ENCODE results near the gene CD59. TPM values are rescaled to one million over a fixed set of nuclear protein-coding genes. Genes with fewer than 3 reads are reported as not detected.

The CD59 gene
- polyA plus RNA-seq, 2 of the 4 experiments (the other 2 are of a cell fraction) = 335 to 375 TPM

- DNase-seq (ENCODE audit: low read depth in 1 of 2, low spot score in 1 of 2) = no peak
- H3K4me1 ChIP-seq = peaks cover 54% of the 10 kb centered on the region
- 76% methylated on average over 10 of the region's 12 CpGs for whole genome bisulfite sequencing (ENCODE audit: missing lambda C conversion rate)
- no peaks in the 10 kb centered on the region for H3K9me3 ChIP-seq
- no peak for ATAC-seq
- peak overlapping the region; percentile 82 to 89; a peak in 5 of 6 replicates for H3K27ac ChIP-seq
- peak overlapping the region; percentile 86 for H3K4me2 ChIP-seq
- CTCF ChIA-PET = interaction anchor here (1.0 to 3.9 kb wide), 5 partner anchors 8 to 66 kb away, joined by 3 to 24 read pairs (median 3); no protein-coding TSS in a partner anchor
- H3K4me3 ChIP-seq = no peak overlapping the region; the same call in 2 of the 3 replicates
- no peak for FAIRE-seq
- no peak for TF ChIP-seq FOSB (CRISPR knock-in tag; IDR thresholded peaks at IDR 0.05)
- no peak for TF ChIP-seq USF2 (IDR thresholded peaks at IDR 0.05)
- no peak for TF ChIP-seq HOXB13 (CRISPR knock-in tag; IDR thresholded peaks at IDR 0.05; ENCODE audit: low read depth)
- TF ChIP-seq NPAS2 (CRISPR knock-in tag; IDR thresholded peaks at IDR 0.05; ENCODE audit: borderline replicate concordance) = no peak
- no peak for TF ChIP-seq GATA3 (IDR thresholded peaks at IDR 0.05; ENCODE audit: borderline replicate concordance)
- TF ChIP-seq JUNB (IDR thresholded peaks at IDR 0.05) = no peak
- TF ChIP-seq FOSL2 (IDR thresholded peaks at IDR 0.05) = no peak
- no peak for TF ChIP-seq FOSL2 (CRISPR knock-in tag; IDR thresholded peaks at IDR 0.05)
- TF ChIP-seq CHD2 (IDR thresholded peaks at IDR 0.05; ENCODE audit: low read length, partially characterized antibody) = no peak
- no peak for TF ChIP-seq CBX2 (IDR thresholded peaks at IDR 0.05; ENCODE audit: borderline replicate concordance, low read depth)
- TF ChIP-seq E2F6 (IDR thresholded peaks at IDR 0.05; ENCODE audit: borderline replicate concordance, low read depth) = no peak
- no peak for TF ChIP-seq MYC (IDR thresholded peaks at IDR 0.05; ENCODE audit: borderline replicate concordance, low read length)
- no peak for TF ChIP-seq FOXS1 (CRISPR knock-in tag; IDR thresholded peaks at IDR 0.05)
- no peak for TF ChIP-seq HDAC2 (IDR thresholded peaks at IDR 0.05)
- TF ChIP-seq CBX8 (IDR thresholded peaks at IDR 0.05) = no peak
- TF ChIP-seq CEBPB (IDR thresholded peaks at IDR 0.05) = no peak
- TF ChIP-seq RCOR1 (IDR thresholded peaks at IDR 0.05; ENCODE audit: low read depth, low read length) = no peak
- no peak for TF ChIP-seq MAFK (IDR thresholded peaks at IDR 0.05; ENCODE audit: partially characterized antibody)
- TF ChIP-seq, protein P1, sequence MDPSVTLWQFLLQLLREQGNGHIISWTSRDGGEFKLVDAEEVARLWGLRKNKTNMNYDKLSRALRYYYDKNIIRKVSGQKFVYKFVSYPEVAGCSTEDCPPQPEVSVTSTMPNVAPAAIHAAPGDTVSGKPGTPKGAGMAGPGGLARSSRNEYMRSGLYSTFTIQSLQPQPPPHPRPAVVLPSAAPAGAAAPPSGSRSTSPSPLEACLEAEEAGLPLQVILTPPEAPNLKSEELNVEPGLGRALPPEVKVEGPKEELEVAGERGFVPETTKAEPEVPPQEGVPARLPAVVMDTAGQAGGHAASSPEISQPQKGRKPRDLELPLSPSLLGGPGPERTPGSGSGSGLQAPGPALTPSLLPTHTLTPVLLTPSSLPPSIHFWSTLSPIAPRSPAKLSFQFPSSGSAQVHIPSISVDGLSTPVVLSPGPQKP (IDR thresholded peaks at IDR 0.05; ENCODE audit: low read depth, low read length) = no peak
- POLR2A ChIA-PET = interaction anchor here (0.9 to 5.2 kb wide), 4 partner anchors 9 to 66 kb away, joined by 3 to 74 read pairs (median 20); partner anchors contain the start of gene CD59
These were observed 36.6 kb downstream of the CD59 start for GRCh38 chr11:33699515-33700062.

GRCh38 chr11:33698921-33699320 is 37.3 kb downstream of the CD59 start:
- WGBS (ENCODE audit: missing lambda C conversion rate) = 87% methylated on average over 5 of the region's 5 CpGs
- POLR2A ChIA-PET = no interaction called here
- DNase-seq (ENCODE audit: low read depth in 1 of 2, low spot score in 1 of 2) (no peak), ATAC-seq (no peak), FAIRE-seq (no peak)
- Histone ChIP-seq H3K9me3 (no peaks in the 10 kb centered on the region), H3K4me2 (no peak overlapping the region), H3K4me3 (no peak overlapping the region), H3K27ac (peak overlapping the region in 1 of 2 experiments; percentile 89; a peak in 2 of 6 replicates), H3K4me1 (peaks cover 53% of the 10 kb centered on the region)
- TF ChIP-seq ZNF302 (CRISPR knock-in tag; IDR thresholded peaks at IDR 0.05) (no peak), CTCF (IDR thresholded peaks at IDR 0.05) (no peak), CBX8 (IDR thresholded peaks at IDR 0.05) (no peak), JUNB (IDR thresholded peaks at IDR 0.05) (no peak), USF2 (IDR thresholded peaks at IDR 0.05) (no peak), HOXB13 (CRISPR knock-in tag; IDR thresholded peaks at IDR 0.05; ENCODE audit: low read depth) (no peak), FOSB (CRISPR knock-in tag; IDR thresholded peaks at IDR 0.05) (no peak), NPAS2 (CRISPR knock-in tag; IDR thresholded peaks at IDR 0.05; ENCODE audit: borderline replicate concordance) (no peak), TP53 (CRISPR knock-in tag; IDR thresholded peaks at IDR 0.05) (no peak), NFE2L2 (conservative IDR thresholded peaks at IDR 0.05; ENCODE audit: low read length) (no peak)
- TF ChIP-seq, protein P2, sequence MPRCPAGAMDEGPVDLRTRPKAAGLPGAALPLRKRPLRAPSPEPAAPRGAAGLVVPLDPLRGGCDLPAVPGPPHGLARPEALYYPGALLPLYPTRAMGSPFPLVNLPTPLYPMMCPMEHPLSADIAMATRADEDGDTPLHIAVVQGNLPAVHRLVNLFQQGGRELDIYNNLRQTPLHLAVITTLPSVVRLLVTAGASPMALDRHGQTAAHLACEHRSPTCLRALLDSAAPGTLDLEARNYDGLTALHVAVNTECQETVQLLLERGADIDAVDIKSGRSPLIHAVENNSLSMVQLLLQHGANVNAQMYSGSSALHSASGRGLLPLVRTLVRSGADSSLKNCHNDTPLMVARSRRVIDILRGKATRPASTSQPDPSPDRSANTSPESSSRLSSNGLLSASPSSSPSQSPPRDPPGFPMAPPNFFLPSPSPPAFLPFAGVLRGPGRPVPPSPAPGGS (IDR thresholded peaks at IDR 0.05) = no peak
- CTCF ChIA-PET = interaction anchor here (1.0 to 1.1 kb wide), 2 partner anchors 18 to 65 kb away, joined by 3 read pairs; no protein-coding TSS in a partner anchor

Measured in A549 (cell line).